K562 (cell line): ENCODE measurements around the gene CLTA.

Experiments
- ATF6 ChIP-seq: sonication (generic); formaldehyde crosslinking; IDR thresholded peaks from 2 replicates; pipeline ENCODE4 v1.4.0; 2020; ENCODE audit warnings: mild to moderate bottlenecking, missing genetic modification reagents
- HNRNPL ChIP-seq: fragments of 200-400 bp; formaldehyde crosslinking; IDR thresholded peaks from 2 replicates; pipeline ENCODE4 v1.6.1; 2017; ENCODE audit warnings: low read depth, mild to moderate bottlenecking, low read length
- MECOM ChIP-seq: fragments of 250-450 bp; sonication (Bioruptor Pico); IDR thresholded peaks from 2 replicates; pipeline ENCODE4 v1.8.0; 2022; ENCODE audit warnings: inconsistent platforms

- TF ChIP-seq HNRNPL (no peak), MECOM (CRISPR knock-in tag) (no peak), ATF6 (no peak)
These were observed 43.1 kb upstream of the CLTA start for GRCh38 chr9:36147441-36148175.
